ENCODE results near the gene EFNB2. TPM values are rescaled to one million over a fixed set of nuclear protein-coding genes. Genes with fewer than 3 reads are reported as not detected.

The EFNB2 gene
- total RNA-seq, 1 experiment from 2014 or later, result 11.8 TPM

- DNase-seq (ENCODE audit: low read depth), result no peak
These were observed 79.7 kb downstream of the EFNB2 start for GRCh38 chr13:106455777-106456176.

- no peak for DNase-seq (ENCODE audit: low read depth)
These were observed 80.3 kb downstream of the EFNB2 start for GRCh38 chr13:106455190-106455589.

- DNase-seq (ENCODE audit: low read depth), result no peak
These were observed 82.4 kb downstream of the EFNB2 start for GRCh38 chr13:106453101-106453500.

GRCh38 chr13:106450991-106451390, 84.5 kb downstream of the EFNB2 start:
- no peak for DNase-seq (ENCODE audit: low read depth)

- DNase-seq (ENCODE audit: low read depth), result no peak
These were observed 86.4 kb downstream of the EFNB2 start for GRCh38 chr13:106449096-106449495.

GRCh38 chr13:106445996-106446395, 89.5 kb downstream of the EFNB2 start:
- DNase-seq (ENCODE audit: low read depth), result peak; percentile 19

- DNase-seq (ENCODE audit: low read depth), result no peak
These were observed 91.7 kb downstream of the EFNB2 start for GRCh38 chr13:106443607-106444322.

GRCh38 chr13:106440866-106441265, 94.6 kb downstream of the EFNB2 start:
- no peak for DNase-seq (ENCODE audit: low read depth)

Other genes with a start within 250 kb of the EFNB2 start
- gene ARGLU1, start 32.5 kb upstream of the EFNB2 start, total RNA-seq (2014; rRNA removed), result 59.8 and 64.0 TPM in 2 replicates

Measured in LHCN-M2 (cell line).